ENCODE measurements around the gene EGLN3.
"Not testable (repeated sequence)": the region's sequence is repeated elsewhere in the genome, so short reads cannot be mapped to it uniquely, and the experiment has no call there.

EGLN3 gene

GRCh38 chr14:33932033-33932432, 18.8 kb downstream of the EGLN3 start:
- H3K4me3 ChIP-seq (ENCODE audit: low read depth, low read length), result no peak overlapping the region
- TF ChIP-seq, protein P1, sequence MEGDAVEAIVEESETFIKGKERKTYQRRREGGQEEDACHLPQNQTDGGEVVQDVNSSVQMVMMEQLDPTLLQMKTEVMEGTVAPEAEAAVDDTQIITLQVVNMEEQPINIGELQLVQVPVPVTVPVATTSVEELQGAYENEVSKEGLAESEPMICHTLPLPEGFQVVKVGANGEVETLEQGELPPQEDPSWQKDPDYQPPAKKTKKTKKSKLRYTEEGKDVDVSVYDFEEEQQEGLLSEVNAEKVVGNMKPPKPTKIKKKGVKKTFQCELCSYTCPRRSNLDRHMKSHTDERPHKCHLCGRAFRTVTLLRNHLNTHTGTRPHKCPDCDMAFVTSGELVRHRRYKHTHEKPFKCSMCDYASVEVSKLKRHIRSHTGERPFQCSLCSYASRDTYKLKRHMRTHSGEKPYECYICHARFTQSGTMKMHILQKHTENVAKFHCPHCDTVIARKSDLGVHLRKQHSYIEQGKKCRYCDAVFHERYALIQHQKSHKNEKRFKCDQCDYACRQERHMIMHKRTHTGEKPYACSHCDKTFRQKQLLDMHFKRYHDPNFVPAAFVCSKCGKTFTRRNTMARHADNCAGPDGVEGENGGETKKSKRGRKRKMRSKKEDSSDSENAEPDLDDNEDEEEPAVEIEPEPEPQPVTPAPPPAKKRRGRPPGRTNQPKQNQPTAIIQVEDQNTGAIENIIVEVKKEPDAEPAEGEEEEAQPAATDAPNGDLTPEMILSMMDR (IDR thresholded peaks at IDR 0.05; ENCODE audit: borderline replicate concordance, insufficient read depth, low read depth, low read length), result no peak

GRCh38 chr14:33931461-33931860, 19.4 kb downstream of the EGLN3 start:
- TF ChIP-seq, protein P1 (IDR thresholded peaks at IDR 0.05; ENCODE audit: borderline replicate concordance, insufficient read depth, low read depth, low read length), result no peak
- H3K4me3 ChIP-seq (ENCODE audit: low read depth, low read length), result no peak overlapping the region

- H3K4me3 ChIP-seq (ENCODE audit: low read depth, low read length), result no peak overlapping the region
- TF ChIP-seq, protein P1 (IDR thresholded peaks at IDR 0.05; ENCODE audit: borderline replicate concordance, insufficient read depth, low read depth, low read length), result no peak
Observed at GRCh38 chr14:33930439-33930838, 20.4 kb downstream of the EGLN3 start.

DNA sequence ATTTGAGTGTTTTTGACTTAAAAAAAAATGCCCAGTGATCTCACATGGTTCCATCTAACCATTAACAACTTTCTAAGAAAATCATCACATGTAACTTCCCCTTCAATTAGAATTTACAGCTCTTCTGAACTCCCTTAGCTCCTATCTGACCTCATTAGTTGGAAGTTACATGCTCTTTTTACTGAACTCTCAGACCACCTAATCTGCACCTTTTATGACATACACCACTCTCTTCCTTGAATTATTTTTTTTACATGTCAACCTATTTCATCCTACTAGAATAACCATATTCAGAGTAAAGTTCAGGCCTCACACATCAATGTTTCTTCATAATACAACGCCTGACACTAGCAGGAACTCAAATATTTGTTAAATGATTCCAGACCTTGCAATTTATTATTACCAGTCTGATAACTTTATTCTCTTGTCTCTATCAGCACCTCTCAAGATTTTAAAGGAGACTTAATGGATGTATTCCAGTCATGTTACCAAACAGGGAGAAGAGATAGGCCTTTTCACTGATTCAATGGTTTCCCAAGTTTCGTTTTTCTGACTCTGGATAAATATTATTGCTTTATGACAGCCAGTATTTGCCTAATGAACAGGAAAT, 21.0 kb downstream of the EGLN3 start:
- TF ChIP-seq, protein P1 (IDR thresholded peaks at IDR 0.05; ENCODE audit: borderline replicate concordance, insufficient read depth, low read depth, low read length), result no peak
- H3K4me3 ChIP-seq (ENCODE audit: low read depth, low read length), result no peak overlapping the region

- TF ChIP-seq, protein P1 (IDR thresholded peaks at IDR 0.05; ENCODE audit: borderline replicate concordance, insufficient read depth, low read depth, low read length), result no peak
- H3K4me3 ChIP-seq (ENCODE audit: low read depth, low read length), result no peak overlapping the region
Observed at GRCh38 chr14:33928895-33929294, 22.0 kb downstream of the EGLN3 start.

DNA sequence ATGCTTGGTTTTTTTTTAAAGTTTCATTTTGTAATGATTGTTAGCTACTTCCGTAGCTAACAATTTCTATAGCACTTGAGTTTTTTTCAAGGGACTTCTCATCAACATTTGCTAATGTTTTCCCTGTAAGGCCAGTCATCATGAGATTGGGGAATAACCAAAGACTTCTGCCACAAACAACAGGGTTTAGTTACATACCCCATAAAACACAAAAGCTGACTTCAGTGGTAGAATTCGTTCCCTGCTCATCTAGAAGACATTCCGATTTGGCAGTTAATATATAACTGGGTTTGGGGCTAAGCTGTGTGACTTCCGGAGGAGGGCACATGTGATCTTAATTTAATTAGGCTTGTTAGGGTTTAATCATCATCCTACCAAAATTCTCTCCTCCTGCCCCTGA, 22.9 kb downstream of the EGLN3 start:
- TF ChIP-seq, protein P1 (IDR thresholded peaks at IDR 0.05; ENCODE audit: borderline replicate concordance, insufficient read depth, low read depth, low read length), result no peak
- no peak overlapping the region for H3K4me3 ChIP-seq (ENCODE audit: low read depth, low read length)

GRCh38 chr14:33926967-33927366, 23.9 kb downstream of the EGLN3 start:
- H3K4me3 ChIP-seq (ENCODE audit: low read depth, low read length), result not testable (repeated sequence)

GRCh38 chr14:33925946-33926345, 24.9 kb downstream of the EGLN3 start:
- no peak overlapping the region for H3K4me3 ChIP-seq (ENCODE audit: low read depth, low read length)
- TF ChIP-seq, protein P1 (IDR thresholded peaks at IDR 0.05; ENCODE audit: borderline replicate concordance, insufficient read depth, low read depth, low read length), result no peak

All from GM12875 (cell line).